ENCODE measurements around the gene EGFL7.

Gene EGFL7

DNA sequence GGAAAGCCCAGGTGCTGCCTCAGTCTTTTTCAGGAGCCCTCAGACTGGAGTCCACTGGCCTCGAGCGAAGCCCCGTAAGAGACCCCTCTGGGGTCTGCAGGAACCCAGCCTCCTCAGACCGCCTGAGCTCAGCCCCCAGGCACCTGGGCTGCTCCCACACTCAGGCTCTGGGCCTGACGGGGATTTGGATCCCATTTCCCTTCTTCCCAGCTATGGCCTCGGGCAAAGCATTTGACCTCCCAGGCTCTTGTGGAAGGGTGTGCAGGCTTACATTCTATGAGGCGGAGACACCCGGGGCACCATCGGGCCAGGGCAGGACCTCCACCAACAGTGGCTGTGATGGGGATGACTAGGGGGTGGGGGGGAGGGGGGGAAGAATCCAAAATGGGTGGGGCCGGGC, 20.0 kb downstream of the EGFL7 start:
- H3K27ac ChIP-seq (ENCODE audit: low read length), result no peak overlapping the region
- no peak overlapping the region for H3K4me3 ChIP-seq (ENCODE audit: low read depth in 1 of 2, low read length in 2 of 2)
- H3K4me1 ChIP-seq (ENCODE audit: control insufficient read depth in 1 of 2, insufficient read depth in 2 of 2, low read length in 2 of 2), result peaks cover 0 to 19% of the 10 kb centered on the region in 2 donors
- H3K36me3 ChIP-seq (ENCODE audit: control insufficient read depth in 1 of 2, insufficient read depth in 2 of 2, low read length in 2 of 2), result no peaks in the 10 kb centered on the region
- no peaks in the 10 kb centered on the region for H3K9me3 ChIP-seq (ENCODE audit: control insufficient read depth in 1 of 2, low read length in 2 of 2)
- no peaks in the 10 kb centered on the region for H3K27me3 ChIP-seq (ENCODE audit: low read depth, low read length)

DNA sequence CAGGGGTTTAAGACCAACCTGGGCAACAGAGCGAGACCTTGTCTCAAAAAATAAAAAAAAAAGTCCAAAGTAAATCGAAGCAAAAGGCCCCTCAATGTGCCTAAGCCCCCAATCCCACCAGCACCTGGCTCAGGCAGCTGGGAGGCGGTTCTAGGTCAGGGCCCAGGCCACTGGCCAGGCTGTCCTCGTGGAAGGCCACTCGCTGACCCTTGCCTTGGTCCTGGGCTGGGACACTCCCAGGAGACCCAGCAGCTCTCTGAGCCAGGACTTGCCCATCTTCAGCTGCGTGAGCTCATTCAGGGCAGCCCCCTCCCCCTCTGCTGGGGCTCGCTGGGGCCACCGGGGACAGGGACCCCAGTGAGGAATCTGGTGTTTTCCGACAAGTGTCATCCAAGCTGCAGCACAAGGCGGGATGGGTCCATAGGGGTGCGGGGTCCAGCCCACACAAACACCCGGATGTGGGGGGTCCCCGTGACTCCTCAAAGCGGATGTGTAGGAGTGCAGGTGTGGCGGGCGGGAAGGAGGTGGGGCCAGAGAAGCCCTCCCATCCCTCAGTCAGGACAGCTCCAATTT, 20.5 kb downstream of the EGFL7 start:
- H3K4me1 ChIP-seq (ENCODE audit: control insufficient read depth in 1 of 2, insufficient read depth in 2 of 2, low read length in 2 of 2), result peaks cover 0 to 22% of the 10 kb centered on the region in 2 donors
- H3K27ac ChIP-seq (ENCODE audit: low read length), result no peak overlapping the region
- H3K36me3 ChIP-seq (ENCODE audit: control insufficient read depth in 1 of 2, insufficient read depth in 2 of 2, low read length in 2 of 2), result no peaks in the 10 kb centered on the region
- H3K9me3 ChIP-seq (ENCODE audit: control insufficient read depth in 1 of 2, low read length in 2 of 2), result no peaks in the 10 kb centered on the region
- H3K4me3 ChIP-seq (ENCODE audit: low read depth in 1 of 2, low read length in 2 of 2), result no peak overlapping the region
- no peaks in the 10 kb centered on the region for H3K27me3 ChIP-seq (ENCODE audit: low read depth, low read length)

DNA sequence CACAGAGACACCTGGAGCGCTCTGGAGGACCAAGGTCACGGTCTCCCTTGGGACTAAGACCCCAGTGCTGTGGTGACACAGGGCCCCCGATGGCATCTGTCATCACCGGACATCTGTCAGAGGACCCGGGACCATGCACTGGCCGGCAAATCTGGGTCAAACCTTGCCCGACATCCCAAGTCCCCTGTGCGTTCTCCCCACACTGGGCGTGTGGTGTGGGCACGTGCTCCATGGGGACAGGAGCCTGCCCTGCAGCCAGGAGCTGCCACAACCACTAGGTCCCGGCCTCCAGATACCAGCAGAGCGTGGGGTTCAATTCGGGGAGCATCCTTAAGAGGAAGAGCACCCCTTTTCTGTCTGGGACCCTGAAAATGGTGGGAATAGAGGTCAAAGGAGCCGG, 21.0 kb downstream of the EGFL7 start:
- H3K4me3 ChIP-seq (ENCODE audit: low read depth in 1 of 2, low read length in 2 of 2), result no peak overlapping the region
- no peaks in the 10 kb centered on the region for H3K36me3 ChIP-seq (ENCODE audit: control insufficient read depth in 1 of 2, insufficient read depth in 2 of 2, low read length in 2 of 2)
- H3K27me3 ChIP-seq (ENCODE audit: low read depth, low read length), result no peaks in the 10 kb centered on the region
- H3K9me3 ChIP-seq (ENCODE audit: control insufficient read depth in 1 of 2, low read length in 2 of 2), result no peaks in the 10 kb centered on the region
- peaks cover 0 to 22% of the 10 kb centered on the region in 2 donors for H3K4me1 ChIP-seq (ENCODE audit: control insufficient read depth in 1 of 2, insufficient read depth in 2 of 2, low read length in 2 of 2)
- no peak overlapping the region for H3K27ac ChIP-seq (ENCODE audit: low read length)

DNA sequence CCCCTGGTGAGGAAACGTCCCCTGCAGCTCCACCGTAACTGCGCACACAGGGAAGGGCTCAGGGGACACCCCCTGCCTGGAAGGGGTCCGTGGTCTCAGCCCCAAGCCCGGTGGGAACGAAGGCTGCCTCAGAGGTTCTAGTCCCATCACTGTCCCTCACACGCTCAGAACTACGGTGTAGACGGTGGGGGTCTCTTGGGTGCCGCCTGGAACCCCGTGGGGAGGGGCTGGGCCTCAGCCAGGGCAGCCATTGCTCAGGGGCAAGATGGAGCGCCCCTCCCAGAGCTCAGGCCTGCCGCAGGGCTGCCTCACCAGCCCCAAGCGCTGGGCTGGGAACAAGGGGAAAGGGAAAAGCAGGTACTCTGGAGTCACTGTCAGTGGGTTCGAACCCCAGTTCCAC, 21.6 kb downstream of the EGFL7 start:
- peaks cover 4 to 22% of the 10 kb centered on the region in 2 donors for H3K4me1 ChIP-seq (ENCODE audit: control insufficient read depth in 1 of 2, insufficient read depth in 2 of 2, low read length in 2 of 2)
- no peaks in the 10 kb centered on the region for H3K36me3 ChIP-seq (ENCODE audit: control insufficient read depth in 1 of 2, insufficient read depth in 2 of 2, low read length in 2 of 2)
- no peak overlapping the region for H3K27ac ChIP-seq (ENCODE audit: low read length)
- no peak overlapping the region for H3K4me3 ChIP-seq (ENCODE audit: low read depth in 1 of 2, low read length in 2 of 2)
- no peaks in the 10 kb centered on the region for H3K9me3 ChIP-seq (ENCODE audit: control insufficient read depth in 1 of 2, low read length in 2 of 2)
- no peaks in the 10 kb centered on the region for H3K27me3 ChIP-seq (ENCODE audit: low read depth, low read length)

DNA sequence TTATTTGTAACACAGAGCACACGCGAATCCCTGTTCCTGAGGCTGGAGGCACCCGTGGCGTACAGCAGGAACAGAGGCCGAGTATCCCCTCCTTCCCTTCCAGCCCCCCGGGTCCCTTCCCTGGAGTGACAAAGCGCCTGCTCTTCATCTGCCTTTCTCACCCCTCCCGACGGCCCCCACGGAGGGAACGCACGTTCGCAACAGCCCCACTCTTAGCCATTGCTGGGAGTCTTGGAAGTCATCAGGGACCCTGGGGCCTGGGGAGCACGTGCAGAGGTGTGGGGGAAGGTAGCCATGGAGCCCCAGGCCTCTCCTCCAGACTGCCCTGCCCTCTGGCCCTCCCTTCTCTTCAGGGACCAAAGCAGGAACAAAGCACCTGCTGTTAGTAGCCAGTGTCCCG, 22.1 kb downstream of the EGFL7 start:
- Histone ChIP-seq H3K27me3 (ENCODE audit: low read depth, low read length) (no peaks in the 10 kb centered on the region), H3K9me3 (ENCODE audit: control insufficient read depth in 1 of 2, low read length in 2 of 2) (no peaks in the 10 kb centered on the region), H3K4me1 (ENCODE audit: control insufficient read depth in 1 of 2, insufficient read depth in 2 of 2, low read length in 2 of 2) (peaks cover 4 to 22% of the 10 kb centered on the region in 2 donors), H3K4me3 (ENCODE audit: low read depth in 1 of 2, low read length in 2 of 2) (no peak overlapping the region), H3K36me3 (ENCODE audit: control insufficient read depth in 1 of 2, insufficient read depth in 2 of 2, low read length in 2 of 2) (no peaks in the 10 kb centered on the region), H3K27ac (ENCODE audit: low read length) (no peak overlapping the region)

DNA sequence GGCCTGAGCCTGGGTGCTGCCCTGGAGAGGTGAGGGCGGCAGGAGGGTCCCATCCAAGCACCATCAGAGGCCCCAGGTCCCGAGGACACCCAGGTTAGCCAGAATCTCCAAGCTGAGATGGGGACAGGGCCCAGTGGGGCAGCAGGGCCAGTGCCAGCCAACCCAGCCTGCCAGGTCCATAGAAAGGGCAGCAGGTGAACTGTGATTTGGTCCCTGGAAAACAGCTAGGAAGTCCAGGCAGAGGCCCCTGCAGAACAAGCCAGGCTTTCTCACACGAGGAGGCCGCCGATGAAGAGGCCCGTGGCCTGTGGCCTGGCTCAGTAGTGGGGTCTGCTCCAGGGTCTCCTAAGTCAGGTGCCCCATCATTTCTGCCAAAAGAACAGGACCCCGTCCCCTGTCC, 22.5 kb downstream of the EGFL7 start:
- H3K27me3 ChIP-seq (ENCODE audit: low read depth, low read length), result no peaks in the 10 kb centered on the region
- no peaks in the 10 kb centered on the region for H3K9me3 ChIP-seq (ENCODE audit: control insufficient read depth in 1 of 2, low read length in 2 of 2)
- H3K36me3 ChIP-seq (ENCODE audit: control insufficient read depth in 1 of 2, insufficient read depth in 2 of 2, low read length in 2 of 2), result no peaks in the 10 kb centered on the region
- H3K4me3 ChIP-seq (ENCODE audit: low read depth in 1 of 2, low read length in 2 of 2), result no peak overlapping the region
- peaks cover 4 to 22% of the 10 kb centered on the region in 2 donors for H3K4me1 ChIP-seq (ENCODE audit: control insufficient read depth in 1 of 2, insufficient read depth in 2 of 2, low read length in 2 of 2)
- no peak overlapping the region for H3K27ac ChIP-seq (ENCODE audit: low read length)

DNA sequence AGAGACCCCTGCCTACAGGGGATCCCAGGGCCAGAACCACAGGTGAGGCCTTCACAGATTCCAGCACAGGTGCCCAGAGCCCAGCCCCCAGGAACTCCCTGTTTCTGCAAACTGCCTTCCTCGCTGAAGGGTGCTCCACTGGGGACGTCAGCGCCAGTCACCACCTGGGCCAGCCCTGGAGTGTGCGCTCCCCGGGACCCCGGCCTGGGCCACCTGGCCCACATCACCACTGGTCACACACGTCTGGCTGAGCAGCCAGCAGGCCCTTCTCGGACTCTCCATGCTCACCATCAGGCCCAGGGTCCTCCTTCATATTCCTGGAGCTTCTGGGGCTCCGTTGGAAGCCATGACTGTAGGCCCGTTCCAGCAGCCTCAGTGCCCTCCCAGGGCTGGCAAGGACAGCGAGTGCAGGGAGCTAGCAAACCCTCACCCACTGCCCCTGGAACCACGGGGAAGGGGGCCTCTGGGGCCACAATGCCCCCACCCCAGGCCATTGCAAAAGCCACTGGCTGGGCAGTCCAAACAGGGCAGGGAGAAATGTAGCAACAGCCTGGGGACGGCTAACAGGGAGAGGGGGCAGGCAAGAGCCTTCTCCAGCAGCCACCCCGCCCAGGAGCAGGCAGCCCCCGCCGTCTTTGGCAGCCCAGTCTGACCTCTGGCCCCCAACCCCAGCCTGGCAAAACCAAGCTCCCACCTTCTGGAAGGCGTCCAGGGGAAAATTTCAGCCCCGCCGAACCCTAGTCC, 23.2 kb downstream of the EGFL7 start:
- Histone ChIP-seq H3K4me3 (ENCODE audit: low read depth in 1 of 2, low read length in 2 of 2) (peak overlapping the region; percentile 59 to 82), H3K36me3 (ENCODE audit: control insufficient read depth in 1 of 2, insufficient read depth in 2 of 2, low read length in 2 of 2) (no peaks in the 10 kb centered on the region)

DNA sequence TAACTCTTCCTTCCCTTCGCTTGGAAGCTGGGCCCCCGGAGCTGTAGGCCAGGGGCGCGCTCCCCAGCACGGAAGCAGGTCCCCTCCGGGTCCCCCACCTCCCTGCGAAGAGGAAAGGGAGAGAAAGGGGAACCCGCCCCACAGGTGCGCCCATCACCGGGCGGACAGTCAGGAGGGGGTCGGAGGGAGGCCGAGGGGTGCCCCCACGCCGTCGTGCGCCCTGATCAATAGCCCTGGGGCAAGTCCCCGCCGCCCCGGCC, 23.7 kb downstream of the EGFL7 start:
- H3K4me1 ChIP-seq (ENCODE audit: control insufficient read depth in 1 of 2, insufficient read depth in 2 of 2, low read length in 2 of 2), result peaks cover 4 to 28% of the 10 kb centered on the region in 2 donors

More for the DNA sequence above, 23.2 kb downstream of the EGFL7 start:
- no peaks in the 10 kb centered on the region for H3K27me3 ChIP-seq (ENCODE audit: low read depth, low read length)
- peaks cover 4 to 23% of the 10 kb centered on the region in 2 donors for H3K4me1 ChIP-seq (ENCODE audit: control insufficient read depth in 1 of 2, insufficient read depth in 2 of 2, low read length in 2 of 2)
- no peaks in the 10 kb centered on the region for H3K9me3 ChIP-seq (ENCODE audit: control insufficient read depth in 1 of 2, low read length in 2 of 2)
- H3K27ac ChIP-seq (ENCODE audit: low read length), result peak overlapping the region; percentile 16

DNA sequence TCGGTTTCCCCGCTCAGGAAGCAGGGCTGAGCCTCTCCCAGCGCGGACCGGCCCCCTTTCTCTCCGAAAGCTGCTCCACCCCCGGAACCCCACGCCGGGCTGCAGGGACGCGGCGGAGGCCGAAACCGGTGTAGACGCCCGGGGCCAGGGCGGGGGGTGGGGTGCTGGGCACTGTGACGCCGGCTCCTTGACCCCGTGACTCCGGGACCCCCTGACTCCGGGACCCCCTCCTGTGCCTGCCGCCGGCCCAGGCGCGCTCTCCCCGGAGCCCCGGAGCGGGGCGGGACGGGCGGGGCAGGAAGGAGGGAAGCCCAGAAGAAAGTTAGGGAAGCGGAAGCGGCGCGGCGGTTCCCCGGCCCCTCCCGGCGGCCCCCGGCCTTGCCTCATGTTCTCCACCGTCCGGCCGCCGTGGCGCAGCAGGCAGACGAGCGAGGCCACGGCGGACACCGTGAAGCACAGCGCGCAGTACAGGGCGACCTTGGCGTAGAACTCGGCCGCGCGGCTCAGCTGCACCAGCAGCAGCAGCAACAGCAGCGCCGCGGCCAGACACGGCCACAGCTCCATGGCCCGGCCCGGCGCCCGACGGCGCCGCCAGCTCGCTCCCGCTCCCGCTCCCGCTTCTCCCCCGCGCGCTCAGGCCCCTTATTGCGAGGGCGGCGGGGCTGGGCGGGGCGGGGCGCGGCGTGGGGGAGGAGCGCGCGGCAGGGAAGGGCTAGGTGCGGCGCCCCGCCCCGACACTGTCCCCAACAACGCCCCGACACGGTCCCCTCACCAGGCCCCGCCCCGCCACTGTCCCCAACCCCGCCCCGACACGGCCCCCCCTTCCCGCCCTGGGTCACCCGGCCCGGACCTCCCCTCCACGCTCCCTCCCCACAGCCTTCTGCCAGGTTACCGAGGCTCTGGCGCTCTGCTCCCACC, 24.3 kb downstream of the EGFL7 start, which contains the start of gene AGPAT2:
TSS of gene AGPAT2 (minus strand) at position 664 of the 918 bp plus-strand sequence. CDS start at position 564, 100 bp downstream.
- peaks cover 4 to 28% of the 10 kb centered on the region in 2 donors for H3K4me1 ChIP-seq (ENCODE audit: control insufficient read depth in 1 of 2, insufficient read depth in 2 of 2, low read length in 2 of 2)
- no peaks in the 10 kb centered on the region for H3K27me3 ChIP-seq (ENCODE audit: low read depth, low read length)
- H3K27ac ChIP-seq (ENCODE audit: low read length), result peak within 1 kb of the TSS; percentile 16

More for the DNA sequence above, 23.7 kb downstream of the EGFL7 start:
- Histone ChIP-seq H3K27me3 (ENCODE audit: low read depth, low read length) (no peaks in the 10 kb centered on the region), H3K4me3 (ENCODE audit: low read depth in 1 of 2, low read length in 2 of 2) (peak overlapping the region; percentile 59 to 82), H3K36me3 (ENCODE audit: control insufficient read depth in 1 of 2, insufficient read depth in 2 of 2, low read length in 2 of 2) (no peaks in the 10 kb centered on the region), H3K27ac (ENCODE audit: low read length) (peak overlapping the region; percentile 16), H3K9me3 (ENCODE audit: control insufficient read depth in 1 of 2, low read length in 2 of 2) (no peaks in the 10 kb centered on the region)

DNA sequence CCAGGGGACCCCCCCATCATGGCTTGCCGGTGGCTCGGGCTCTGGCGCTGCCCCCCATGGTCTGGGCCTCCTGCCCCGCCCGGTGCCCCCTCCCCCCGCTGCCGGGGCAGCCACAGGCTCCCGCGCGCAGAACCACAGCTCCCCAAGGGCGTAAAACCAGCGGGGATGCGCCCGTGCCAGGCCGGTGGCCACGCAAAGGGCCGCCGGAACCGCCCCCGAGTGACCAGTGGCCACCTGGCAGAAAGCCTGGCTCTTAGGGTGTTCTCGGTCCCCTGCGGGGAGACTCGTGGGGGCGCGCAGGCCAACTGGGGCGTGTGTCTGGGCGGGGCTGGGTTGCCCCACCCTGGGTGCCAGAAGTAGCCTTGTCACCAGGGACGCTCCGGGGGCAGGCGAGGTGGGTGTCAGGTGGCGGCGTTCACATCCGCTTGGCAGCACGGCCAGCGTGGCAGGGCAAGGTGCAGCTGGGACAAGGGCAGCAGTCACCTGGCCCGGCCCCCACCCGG, 25.1 kb downstream of the EGFL7 start:
- peak overlapping the region in 1 of 2 donors; percentile 82 for H3K4me3 ChIP-seq (ENCODE audit: low read depth in 1 of 2, low read length in 2 of 2)
- H3K27me3 ChIP-seq (ENCODE audit: low read depth, low read length), result no peaks in the 10 kb centered on the region

More for the DNA sequence above, 24.3 kb downstream of the EGFL7 start, which contains the start of gene AGPAT2:
- Histone ChIP-seq H3K36me3 (ENCODE audit: control insufficient read depth in 1 of 2, insufficient read depth in 2 of 2, low read length in 2 of 2) (no peaks in the 10 kb centered on the region), H3K9me3 (ENCODE audit: control insufficient read depth in 1 of 2, low read length in 2 of 2) (no peaks in the 10 kb centered on the region), H3K4me3 (ENCODE audit: low read depth in 1 of 2, low read length in 2 of 2) (peak within 1 kb of the TSS; percentile 59 to 82)

More for the DNA sequence above, 25.1 kb downstream of the EGFL7 start:
- H3K9me3 ChIP-seq (ENCODE audit: control insufficient read depth in 1 of 2, low read length in 2 of 2), result no peaks in the 10 kb centered on the region
- H3K36me3 ChIP-seq (ENCODE audit: control insufficient read depth in 1 of 2, insufficient read depth in 2 of 2, low read length in 2 of 2), result no peaks in the 10 kb centered on the region
- H3K27ac ChIP-seq (ENCODE audit: low read length), result no peak overlapping the region
- peaks cover 4 to 28% of the 10 kb centered on the region in 2 donors for H3K4me1 ChIP-seq (ENCODE audit: control insufficient read depth in 1 of 2, insufficient read depth in 2 of 2, low read length in 2 of 2)
